NCI-H2196 treated with DMSO at 0.1 percent for 48 hours (cell line): ENCODE measurements around the gene LTBP1.

Source experiments
- DNase-seq: peaks from one replicate; lab custom pipeline; 2025; ENCODE audit not compliant: unreplicated experiment; lab: John Stamatoyannopoulos, UW

Gene LTBP1

GRCh38 chr2:33072614-33073013 is 125.9 kb downstream of the LTBP1 start:
- no peak for DNase-seq

- DNase-seq, result no peak
Measured at GRCh38 chr2:33073018-33073417, 126.3 kb downstream of the LTBP1 start.

- no peak for DNase-seq
Measured at GRCh38 chr2:33074197-33074596, 127.4 kb downstream of the LTBP1 start.

- no peak for DNase-seq
Measured at GRCh38 chr2:33077311-33077710, 130.6 kb downstream of the LTBP1 start.

GRCh38 chr2:33077844-33078243 is 131.1 kb downstream of the LTBP1 start:
- DNase-seq, result no peak

GRCh38 chr2:33081691-33082090 is 134.9 kb downstream of the LTBP1 start:
- DNase-seq, result no peak

- DNase-seq, result no peak
Measured at GRCh38 chr2:33083699-33084387, 137.1 kb downstream of the LTBP1 start.

- no peak for DNase-seq
Measured at GRCh38 chr2:33084433-33084832, 137.7 kb downstream of the LTBP1 start.

- DNase-seq, result no peak
Measured at GRCh38 chr2:33085646-33086045, 138.9 kb downstream of the LTBP1 start.

GRCh38 chr2:33086400-33087015 is 139.8 kb downstream of the LTBP1 start:
- peak; percentile 6 for DNase-seq

GRCh38 chr2:33090553-33091134 is 143.9 kb downstream of the LTBP1 start:
- DNase-seq, result no peak

GRCh38 chr2:33091541-33092123 is 144.9 kb downstream of the LTBP1 start:
- DNase-seq, result no peak

GRCh38 chr2:33093283-33093993 is 146.7 kb downstream of the LTBP1 start:
- no peak for DNase-seq

- no peak for DNase-seq
Measured at GRCh38 chr2:33094303-33094702, 147.6 kb downstream of the LTBP1 start.

- no peak for DNase-seq
Measured at GRCh38 chr2:33099989-33100388, 153.2 kb downstream of the LTBP1 start.

GRCh38 chr2:33100921-33101320 is 154.2 kb downstream of the LTBP1 start:
- DNase-seq, result no peak

- DNase-seq, result no peak
Measured at GRCh38 chr2:33104052-33104623, 157.4 kb downstream of the LTBP1 start.

GRCh38 chr2:33104726-33105125 is 158.0 kb downstream of the LTBP1 start:
- DNase-seq, result no peak

- no peak for DNase-seq
Measured at GRCh38 chr2:33106115-33106514, 159.4 kb downstream of the LTBP1 start.

- DNase-seq, result no peak
Measured at GRCh38 chr2:33107690-33108482, 161.1 kb downstream of the LTBP1 start.
